ENCODE results near the gene RNF14. TPM values are rescaled to one million over a fixed set of nuclear protein-coding genes. Genes with fewer than 3 reads are reported as not detected.

The RNF14 gene
- total and polyA plus RNA-seq, 2 of the 8 experiments (the other 6 are each of a cell fraction or from before 2014, with no cell fraction given): 4.7 to 20.2 TPM

DNA sequence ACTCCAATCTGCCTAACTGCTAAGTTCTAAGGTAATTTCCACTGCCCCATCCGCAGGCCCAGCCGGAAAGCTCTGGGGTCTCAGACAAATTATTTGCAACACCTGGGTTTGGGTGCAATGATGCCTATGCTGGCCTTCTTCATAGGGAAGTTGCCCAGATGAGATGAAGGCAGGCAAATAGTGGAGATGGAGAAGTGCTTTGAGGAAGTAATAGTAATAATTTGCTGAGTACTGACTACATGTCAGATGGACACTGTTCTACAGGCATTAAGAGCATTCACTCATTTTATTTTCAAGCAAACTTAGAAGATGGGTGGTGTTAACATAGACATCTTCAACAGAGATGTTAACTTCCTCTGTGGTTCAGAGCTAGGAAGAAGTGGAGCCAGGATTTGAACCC lies 14.7 kb upstream of the RNF14 start:
- H3K4me1 ChIP-seq (replicated peaks in 1 of 4; ENCODE audit: control insufficient read depth in 3 of 4, insufficient read depth in 4 of 4, low read length in 3 of 4): peaks cover 0 to 6% (median 3%) of the 10 kb centered on the region in 4 experiments; a peak in 5 of 7 replicates
- no peak overlapping the region for H3K9ac ChIP-seq (replicated peaks in 1 of 4; ENCODE audit: extremely low read depth in 1 of 4, low read depth in 3 of 4, low read length in 3 of 4)
- DNase-seq (ENCODE audit: low read depth in 1 of 2, low spot score in 2 of 2) (no peak), FAIRE-seq (no peak)
- H3K4ac ChIP-seq (replicated peaks; ENCODE audit: insufficient read length, low read depth, low read length): no peak overlapping the region
- no peak overlapping the region for H3K56ac ChIP-seq (replicated peaks; ENCODE audit: insufficient read length, low read depth, low read length)
- H3K36me3 ChIP-seq (ENCODE audit: control insufficient read depth in 2 of 4, insufficient read depth in 4 of 4, low read length in 3 of 4): no peaks in the 10 kb centered on the region
- H2BK120ac ChIP-seq (replicated peaks; ENCODE audit: low read depth, low read length): no peak overlapping the region
- no peak overlapping the region for H2AK5ac ChIP-seq (ENCODE audit: low read depth, low read length)
- no peak overlapping the region for H3K4me3 ChIP-seq (ENCODE audit: extremely low read depth in 1 of 4, insufficient read depth in 2 of 4, low read depth in 3 of 4, low read length in 4 of 4)
- H3K14ac ChIP-seq (ENCODE audit: insufficient read length): no peak overlapping the region
- no peak overlapping the region for H4K91ac ChIP-seq (replicated peaks; ENCODE audit: insufficient read length, low read length)
- H2BK5ac ChIP-seq (ENCODE audit: low read depth, low read length): no peak overlapping the region
- no peak overlapping the region for H4K5ac ChIP-seq (ENCODE audit: insufficient read length, low read depth, low read length)
- no peak overlapping the region for H2BK20ac ChIP-seq (ENCODE audit: low read length)
- H3K27me3 ChIP-seq (replicated peaks in 1 of 4; ENCODE audit: control insufficient read depth in 3 of 4, extremely low read depth in 1 of 4, insufficient read depth in 3 of 4, low read length in 3 of 4): no peaks in the 10 kb centered on the region; a peak in 1 of 7 replicates
- no peak overlapping the region for H3K27ac ChIP-seq (ENCODE audit: low read depth, low read length)
- no peaks in the 10 kb centered on the region for H3K9me3 ChIP-seq (ENCODE audit: insufficient read depth in 2 of 2, low read depth in 1 of 2, low read length in 1 of 2)
- no peak overlapping the region for H3K4me2 ChIP-seq (ENCODE audit: insufficient read depth in 1 of 2, low read depth in 2 of 2, low read length in 2 of 2)
- H3K18ac ChIP-seq (ENCODE audit: extremely low read depth, low read length): no peak overlapping the region
- no peak overlapping the region for H3K23ac ChIP-seq (ENCODE audit: insufficient read length)
- no peak overlapping the region for H2BK12ac ChIP-seq (ENCODE audit: low read depth, low read length)
- POLR2A ChIA-PET (ENCODE audit: partially characterized antibody): interaction anchor here (0.7 to 9.2 kb wide), 3 partner anchors 11 to 271 kb away, joined by 3 to 121 read pairs (median 4); partner anchors contain the start of gene RNF14
- 89% methylated on average over 2 of the region's 2 CpGs; no CpG with 5 or more reads in 1 of the 2 experiments for WGBS, 2 experiments (ENCODE audit: extremely low coverage in 1 of 2, insufficient coverage in 1 of 2, insufficient read length in 1 of 2, insufficient replicate concordance in 2 of 2, low coverage in 1 of 2, low lambda C conversion rate in 2 of 2, missing lambda C conversion rate in 1 of 2)
- CTCF ChIA-PET (ENCODE audit: partially characterized antibody): interaction anchor here (0.5 to 13.3 kb wide), 13 partner anchors 10 to 625 kb away, joined by 3 to 324 read pairs (median 3); no protein-coding TSS in a partner anchor
- H4K8ac ChIP-seq (ENCODE audit: extremely low read depth, insufficient read depth, low read length): no peak overlapping the region
- H4K20me1 ChIP-seq (replicated peaks in 1 of 2; ENCODE audit: control insufficient read depth in 1 of 2, insufficient read depth in 2 of 2, low read length in 2 of 2): no peaks in the 10 kb centered on the region
- H2AFZ ChIP-seq (ENCODE audit: low read length): no peak overlapping the region
- no peaks in the 10 kb centered on the region for H3K23me2 ChIP-seq (ENCODE audit: low read depth, low read length)
- no peak overlapping the region for H2BK15ac ChIP-seq (ENCODE audit: low read length)
- no peaks in the 10 kb centered on the region for H3K79me2 ChIP-seq (ENCODE audit: control insufficient read depth in 1 of 2, insufficient read depth in 2 of 2, low read length in 2 of 2)
- TF ChIP-seq, protein P1, sequence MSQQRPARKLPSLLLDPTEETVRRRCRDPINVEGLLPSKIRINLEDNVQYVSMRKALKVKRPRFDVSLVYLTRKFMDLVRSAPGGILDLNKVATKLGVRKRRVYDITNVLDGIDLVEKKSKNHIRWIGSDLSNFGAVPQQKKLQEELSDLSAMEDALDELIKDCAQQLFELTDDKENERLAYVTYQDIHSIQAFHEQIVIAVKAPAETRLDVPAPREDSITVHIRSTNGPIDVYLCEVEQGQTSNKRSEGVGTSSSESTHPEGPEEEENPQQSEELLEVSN (IDR thresholded peaks at IDR 0.05): no peak
- TF ChIP-seq RFX5 (IDR thresholded peaks at IDR 0.05; ENCODE audit: borderline replicate concordance, low read depth, low read length) (no peak), BCL11A (IDR thresholded peaks at IDR 0.05; ENCODE audit: low read depth in 2 of 2, low read length in 2 of 2) (no peak), KDM5A (IDR thresholded peaks at IDR 0.05; ENCODE audit: low read length) (no peak), CBX5 (IDR thresholded peaks at IDR 0.05; ENCODE audit: low read depth, low read length) (no peak)
- no peaks in the 10 kb centered on the region for H3K79me1 ChIP-seq (ENCODE audit: low read depth, low read length)

All from H1 (cell line).